Transverse colon (tissue), 4 donors: ENCODE results near the gene MED13. TPM values are rescaled to one million over a fixed set of nuclear protein-coding genes. Genes with fewer than 3 reads are reported as not detected.

Source experiments
- DNase-seq: peaks from one replicate; pipeline ENCODE4 v3.0.0-alpha.2; 2019
- H3K27ac ChIP-seq, 4 donors: fragments of 200-600 bp; sonication (generic); 2 replicates each; pipeline ENCODE4 v1.5.1; 2016 to 2018; ENCODE audit warnings: inconsistent platforms in 4 of 4
- H3K27me3 ChIP-seq: fragments of 200-600 bp; sonication (generic); 2 replicates; pipeline ENCODE4 v1.5.1; 2017; ENCODE audit warnings: inconsistent platforms
- H3K36me3 ChIP-seq, 4 donors: fragments of 200-600 bp; sonication (generic); 2 replicates each; pipeline ENCODE4 v1.5.1; 2017 to 2019; ENCODE audit warnings: inconsistent platforms in 4 of 4
- H3K4me1 ChIP-seq, 4 donors: fragments of 200-600 bp; sonication (generic); 2 replicates each; pipeline ENCODE4 v1.5.1; 2017 to 2020; ENCODE audit warnings: inconsistent platforms in 4 of 4
- H3K4me3 ChIP-seq, 4 donors: fragments of 200-600 bp; sonication (generic); 1 replicate in 1 of 4; 2 replicates in 3 of 4; pipeline versions ENCODE4 v1.5.1 to v1.6.1; 2017 to 2019; ENCODE audit warnings: inconsistent platforms in 4 of 4
- H3K9me3 ChIP-seq, 2 donors: fragments of 200-600 bp; sonication (generic); 2 replicates each; pipeline ENCODE4 v1.5.1; 2017 to 2019; ENCODE audit warnings: inconsistent platforms in 2 of 2
- CTCF ChIP-seq, 5 experiments: fragments of 200-600 bp in 3 of 5; fragments of 450-650 bp in 2 of 5; sonication (generic) in 3 of 5; IDR thresholded peaks; 1 replicate in 2 of 5; 2 replicates in 3 of 5; pipeline ENCODE4 v1.5.1; 2016 to 2017; ENCODE audit warnings: antibody characterized with exemption in 5 of 5, inconsistent platforms in 3 of 5, mild to moderate bottlenecking in 2 of 5, moderate library complexity in 1 of 5
- EP300 ChIP-seq: sonication (generic); formaldehyde crosslinking; IDR thresholded peaks from one replicate; pipeline ENCODE4 v1.6.1; 2017; ENCODE audit warnings: antibody characterized with exemption, low read depth
- POLR2A ChIP-seq: fragments of 450-650 bp; IDR thresholded peaks from one replicate; pipeline ENCODE4 v1.6.1; 2016; ENCODE audit warnings: antibody characterized with exemption, mild to moderate bottlenecking, moderate library complexity
- POLR2AphosphoS5 ChIP-seq, 3 donors: sonication (generic); formaldehyde crosslinking; IDR thresholded peaks; one replicate each; pipeline ENCODE4 v1.6.1; 2016; ENCODE audit warnings: antibody characterized with exemption in 3 of 3
- WGBS, 2 donors: methylation state at CpG; one replicate each; pipeline ENCODE4 v1.1.5; 2018; ENCODE audit warnings: low coverage in 1 of 2; 5-methylcytosine and 5-hydroxymethylcytosine counted together
- in situ Hi-C, 4 donors: fragments of 200-750 bp; cut with MboI; loops; one replicate each; pipeline versions ENCODE4 v1.15.0 to v1.15.1; 2017; ENCODE audit warnings: low sequenced_read_pairs in 3 of 4, low pct_ligation_motif_present in 1 of 4, low pct_unique_long_range_greater_than_20kb in 1 of 4
- intact Hi-C: fragments of 100-400 bp; cut with DNase I; formaldehyde crosslinking; loops from one replicate; pipeline ENCODE4 v1.15.1; 2023; ENCODE audit warnings: low total_unique reads
- total RNA-seq, 4 donors: library from RNA; depleted of rRNA; stranded (reverse); fragments of >200 nt; gene quantifications; one replicate each; pipeline ENCODE4 v1.1.0, GENCODE V29; 2016

MED13 gene
- total RNA-seq, 4 donors from 2014 or later: 75.0 to 131 (median 105) TPM

- 61 to 67% methylated on average over 4 of the region's 4 CpGs for WGBS, 2 donors
- in situ Hi-C loops: no loop called here
Measured at GRCh38 chr17:62058611-62059010, 6.5 kb downstream of the MED13 start.

GRCh38 chr17:62057696-62058095 is 7.4 kb downstream of the MED13 start:
- peaks cover 0 to 10% (median 3%) of the 10 kb centered on the region in 4 donors for H3K36me3 ChIP-seq
- TF ChIP-seq POLR2A (no peak), CTCF (IDR thresholded peaks at IDR 0.05) (no peak), POLR2AphosphoS5 (IDR thresholded peaks at IDR 0.05) (no peak), EP300 (no peak)
- H3K27ac ChIP-seq: no peak overlapping the region
- 40 to 59% methylated on average over 1 of the region's 1 CpG for WGBS, 2 donors
- intact Hi-C loops: no loop called here
- no peak overlapping the region for H3K4me3 ChIP-seq
- in situ Hi-C loops: no loop called here
- peaks cover 14 to 74% (median 41%) of the 10 kb centered on the region in 4 donors for H3K4me1 ChIP-seq
- no peaks in the 10 kb centered on the region for H3K27me3 ChIP-seq
- no peaks in the 10 kb centered on the region for H3K9me3 ChIP-seq
- DNase-seq: no peak

More at GRCh38 chr17:62058611-62059010, 6.5 kb downstream of the MED13 start:
- no peak for TF ChIP-seq CTCF (IDR thresholded peaks at IDR 0.05)
- TF ChIP-seq EP300: no peak
- no peak for TF ChIP-seq POLR2A
- TF ChIP-seq POLR2AphosphoS5 (IDR thresholded peaks at IDR 0.05): no peak
- Histone ChIP-seq H3K36me3 (peaks cover 0 to 8% (median 2%) of the 10 kb centered on the region in 4 donors), H3K27ac (no peak overlapping the region), H3K4me3 (no peak overlapping the region), H3K4me1 (peaks cover 14 to 81% (median 48%) of the 10 kb centered on the region in 4 donors), H3K27me3 (no peaks in the 10 kb centered on the region), H3K9me3 (no peaks in the 10 kb centered on the region)
- DNase-seq: no peak
- intact Hi-C loops: no loop called here

GRCh38 chr17:62052765-62053338 is 12.2 kb downstream of the MED13 start:
- DNase-seq: no peak
- no peaks in the 10 kb centered on the region for H3K27me3 ChIP-seq
- peaks cover 0 to 25% (median 11%) of the 10 kb centered on the region in 4 donors for H3K36me3 ChIP-seq
- in situ Hi-C loops: no loop called here
- no peak for TF ChIP-seq CTCF (IDR thresholded peaks at IDR 0.05)
- no peak for TF ChIP-seq POLR2A
- no peak for TF ChIP-seq POLR2AphosphoS5 (IDR thresholded peaks at IDR 0.05)
- no peak for TF ChIP-seq EP300
- no peaks in the 10 kb centered on the region for H3K9me3 ChIP-seq
- WGBS, 2 donors: 65 to 77% methylated on average over 2 of the region's 2 CpGs
- no peak overlapping the region for H3K27ac ChIP-seq
- no peak overlapping the region for H3K4me3 ChIP-seq
- intact Hi-C loops: no loop called here
- H3K4me1 ChIP-seq: peaks cover 6 to 42% (median 12%) of the 10 kb centered on the region in 4 donors

- Histone ChIP-seq H3K27me3 (no peaks in the 10 kb centered on the region), H3K36me3 (peaks cover 0 to 36% (median 13%) of the 10 kb centered on the region in 4 donors), H3K27ac (no peak overlapping the region), H3K9me3 (no peaks in the 10 kb centered on the region), H3K4me3 (no peak overlapping the region), H3K4me1 (peaks cover 4 to 28% (median 10%) of the 10 kb centered on the region in 4 donors)
- in situ Hi-C loops (no loop called here), intact Hi-C loops (no loop called here)
- WGBS, 2 donors: 42 to 62% methylated on average over 2 of the region's 2 CpGs
- DNase-seq: no peak
- no peak for TF ChIP-seq EP300
- TF ChIP-seq CTCF (IDR thresholded peaks at IDR 0.05): no peak
- TF ChIP-seq POLR2AphosphoS5 (IDR thresholded peaks at IDR 0.05): no peak
- TF ChIP-seq POLR2A: no peak
Measured at GRCh38 chr17:62051053-62051452, 14.0 kb downstream of the MED13 start.
